Measurements from ENCODE around the gene MSI2.

DNA sequence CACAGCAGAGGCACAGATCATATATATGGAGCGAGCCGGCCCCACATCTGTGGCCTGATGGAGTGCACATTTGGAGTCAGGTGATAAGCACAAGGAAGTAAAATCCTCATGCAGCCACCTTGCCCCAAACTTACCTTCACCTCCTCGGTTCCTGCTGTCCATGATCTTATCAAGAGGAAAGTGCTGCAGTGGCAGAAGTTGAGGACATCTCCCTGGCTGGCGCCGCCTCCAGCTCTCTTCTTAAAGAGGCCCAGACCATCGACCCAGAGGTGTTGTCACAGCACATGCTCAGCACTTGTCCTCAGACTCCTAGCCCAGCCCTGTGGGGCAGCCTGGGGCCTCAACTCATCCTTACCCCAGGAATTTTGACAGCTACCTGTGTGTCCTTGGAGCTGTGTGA, 276.2 kb downstream of the MSI2 start:
- TF ChIP-seq CTCF (IDR thresholded peaks at IDR 0.05) (no peak), POLR2AphosphoS5 (IDR thresholded peaks at IDR 0.05) (no peak), POLR2A (IDR thresholded peaks at IDR 0.05) (no peak)
